ENCODE data around the gene NDUFS8. TPM values are rescaled to one million over a fixed set of nuclear protein-coding genes. Genes with fewer than 3 reads are reported as not detected.

Gene NDUFS8
- total RNA-seq, 1 donor, result 66.1 TPM

- TF ChIP-seq CTCF (IDR thresholded peaks at IDR 0.05; ENCODE audit: insufficient read depth, low read length), result no peak
- DNase-seq (ENCODE audit: low read depth), result no peak
- no peak overlapping the region for H3K4me3 ChIP-seq (ENCODE audit: low read depth, low read length)
These were observed 21.0 kb downstream of the NDUFS8 start for GRCh38 chr11:68051191-68052136.

GRCh38 chr11:68052137-68052873 is 21.8 kb downstream of the NDUFS8 start:
- H3K4me3 ChIP-seq (ENCODE audit: low read depth, low read length), result no peak overlapping the region
- DNase-seq (ENCODE audit: low read depth), result no peak
- no peak for TF ChIP-seq CTCF (IDR thresholded peaks at IDR 0.05; ENCODE audit: insufficient read depth, low read length)

GRCh38 chr11:68053117-68053516 is 22.6 kb downstream of the NDUFS8 start:
- no peak for DNase-seq (ENCODE audit: low read depth)
- TF ChIP-seq CTCF (IDR thresholded peaks at IDR 0.05; ENCODE audit: insufficient read depth, low read length), result no peak
- no peak overlapping the region for H3K4me3 ChIP-seq (ENCODE audit: low read depth, low read length)

GRCh38 chr11:68053981-68054812 is 23.7 kb downstream of the NDUFS8 start:
- no peak overlapping the region for H3K4me3 ChIP-seq (ENCODE audit: low read depth, low read length)
- DNase-seq (ENCODE audit: low read depth), result no peak
- TF ChIP-seq CTCF (IDR thresholded peaks at IDR 0.05; ENCODE audit: insufficient read depth, low read length), result no peak

- no peak overlapping the region for H3K4me3 ChIP-seq (ENCODE audit: low read depth, low read length)
- no peak for DNase-seq (ENCODE audit: low read depth)
- no peak for TF ChIP-seq CTCF (IDR thresholded peaks at IDR 0.05; ENCODE audit: insufficient read depth, low read length)
These were observed 26.1 kb downstream of the NDUFS8 start for GRCh38 chr11:68056317-68057285.

Data from fibroblast of the aortic adventitia (primary cell).